Transverse colon (tissue), 4 donors: ENCODE results near the gene CACNA1I. TPM values are rescaled to one million over a fixed set of nuclear protein-coding genes. Genes with fewer than 3 reads are reported as not detected.

Source experiments
- DNase-seq: peaks from one replicate; pipeline ENCODE4 v3.0.0-alpha.2; 2019
- H3K27ac ChIP-seq, 4 donors: fragments of 200-600 bp; sonication (generic); 2 replicates each; pipeline ENCODE4 v1.5.1; 2016 to 2018; ENCODE audit warnings: inconsistent platforms in 4 of 4
- H3K27me3 ChIP-seq: fragments of 200-600 bp; sonication (generic); 2 replicates; pipeline ENCODE4 v1.5.1; 2017; ENCODE audit warnings: inconsistent platforms
- H3K36me3 ChIP-seq, 4 donors: fragments of 200-600 bp; sonication (generic); 2 replicates each; pipeline ENCODE4 v1.5.1; 2017 to 2019; ENCODE audit warnings: inconsistent platforms in 4 of 4
- H3K4me1 ChIP-seq, 4 donors: fragments of 200-600 bp; sonication (generic); 2 replicates each; pipeline ENCODE4 v1.5.1; 2017 to 2020; ENCODE audit warnings: inconsistent platforms in 4 of 4
- H3K4me3 ChIP-seq, 4 donors: fragments of 200-600 bp; sonication (generic); 1 replicate in 1 of 4; 2 replicates in 3 of 4; pipeline versions ENCODE4 v1.5.1 to v1.6.1; 2017 to 2019; ENCODE audit warnings: inconsistent platforms in 4 of 4
- H3K9me3 ChIP-seq, 2 donors: fragments of 200-600 bp; sonication (generic); 2 replicates each; pipeline ENCODE4 v1.5.1; 2017 to 2019; ENCODE audit warnings: inconsistent platforms in 2 of 2
- EP300 ChIP-seq: sonication (generic); formaldehyde crosslinking; IDR thresholded peaks from one replicate; pipeline ENCODE4 v1.6.1; 2017; ENCODE audit warnings: antibody characterized with exemption, low read depth
- POLR2A ChIP-seq: fragments of 450-650 bp; IDR thresholded peaks from one replicate; pipeline ENCODE4 v1.6.1; 2016; ENCODE audit warnings: antibody characterized with exemption, mild to moderate bottlenecking, moderate library complexity
- POLR2AphosphoS5 ChIP-seq, 3 donors: sonication (generic); formaldehyde crosslinking; IDR thresholded peaks; one replicate each; pipeline ENCODE4 v1.6.1; 2016; ENCODE audit warnings: antibody characterized with exemption in 3 of 3
- WGBS, 2 donors: methylation state at CpG; one replicate each; pipeline ENCODE4 v1.1.5; 2018; ENCODE audit warnings: low coverage in 1 of 2; 5-methylcytosine and 5-hydroxymethylcytosine counted together
- in situ Hi-C, 4 donors: fragments of 200-750 bp; cut with MboI; loops; one replicate each; pipeline versions ENCODE4 v1.15.0 to v1.15.1; 2017; ENCODE audit warnings: low sequenced_read_pairs in 3 of 4, low pct_ligation_motif_present in 1 of 4, low pct_unique_long_range_greater_than_20kb in 1 of 4
- intact Hi-C: fragments of 100-400 bp; cut with DNase I; formaldehyde crosslinking; loops from one replicate; pipeline ENCODE4 v1.15.1; 2023; ENCODE audit warnings: low total_unique reads
- total RNA-seq, 4 donors: library from RNA; depleted of rRNA; stranded (reverse); fragments of >200 nt; gene quantifications; one replicate each; pipeline ENCODE4 v1.1.0, GENCODE V29; 2016
- TF ChIP-seq, protein P1 (sequence below), 5 experiments: fragments of 200-600 bp in 3 of 5; fragments of 450-650 bp in 2 of 5; sonication (generic) in 3 of 5; IDR thresholded peaks; 1 replicate in 2 of 5; 2 replicates in 3 of 5; pipeline ENCODE4 v1.5.1; 2016 to 2017; ENCODE audit warnings: antibody characterized with exemption in 5 of 5, inconsistent platforms in 3 of 5, mild to moderate bottlenecking in 2 of 5, moderate library complexity in 1 of 5

The CACNA1I gene
- total RNA-seq, 4 donors from 2014 or later: 0.14 to 1.1 (median 0.66) TPM

DNA sequence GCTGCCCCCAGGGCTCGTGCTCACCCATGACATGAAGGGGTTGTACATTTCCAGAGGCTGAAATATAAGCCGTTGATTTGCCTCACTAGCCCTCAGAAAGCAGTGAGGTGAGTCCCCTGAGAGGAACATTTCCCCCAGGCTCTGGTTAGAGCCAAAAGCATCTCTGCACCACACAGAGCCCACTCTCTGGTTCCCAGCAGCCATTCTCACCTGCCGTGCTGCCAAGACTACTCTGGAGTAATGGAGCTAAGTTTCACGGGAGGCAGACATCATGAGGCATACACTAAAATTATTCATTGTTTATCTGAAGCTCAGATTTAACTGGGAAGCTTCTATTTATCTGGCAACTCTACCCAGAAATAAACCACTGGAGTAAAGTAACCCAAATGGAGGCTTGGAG lies 40.8 kb downstream of the CACNA1I start:
- in situ Hi-C loops (loop anchor here in 1 of 4 donors (10.0 kb wide), 1 partner anchor 413 kb away; no protein-coding TSS in a partner anchor), intact Hi-C loops (loop anchor here (5.0 kb wide), 1 partner anchor 1961 kb away; no protein-coding TSS in a partner anchor)
- no peak for DNase-seq
- Histone ChIP-seq H3K36me3 (no peaks in the 10 kb centered on the region), H3K27ac (no peak overlapping the region), H3K9me3 (no peaks in the 10 kb centered on the region), H3K27me3 (peaks cover 18% of the 10 kb centered on the region), H3K4me1 (no peaks in the 10 kb centered on the region), H3K4me3 (no peak overlapping the region)
- TF ChIP-seq, protein P1, sequence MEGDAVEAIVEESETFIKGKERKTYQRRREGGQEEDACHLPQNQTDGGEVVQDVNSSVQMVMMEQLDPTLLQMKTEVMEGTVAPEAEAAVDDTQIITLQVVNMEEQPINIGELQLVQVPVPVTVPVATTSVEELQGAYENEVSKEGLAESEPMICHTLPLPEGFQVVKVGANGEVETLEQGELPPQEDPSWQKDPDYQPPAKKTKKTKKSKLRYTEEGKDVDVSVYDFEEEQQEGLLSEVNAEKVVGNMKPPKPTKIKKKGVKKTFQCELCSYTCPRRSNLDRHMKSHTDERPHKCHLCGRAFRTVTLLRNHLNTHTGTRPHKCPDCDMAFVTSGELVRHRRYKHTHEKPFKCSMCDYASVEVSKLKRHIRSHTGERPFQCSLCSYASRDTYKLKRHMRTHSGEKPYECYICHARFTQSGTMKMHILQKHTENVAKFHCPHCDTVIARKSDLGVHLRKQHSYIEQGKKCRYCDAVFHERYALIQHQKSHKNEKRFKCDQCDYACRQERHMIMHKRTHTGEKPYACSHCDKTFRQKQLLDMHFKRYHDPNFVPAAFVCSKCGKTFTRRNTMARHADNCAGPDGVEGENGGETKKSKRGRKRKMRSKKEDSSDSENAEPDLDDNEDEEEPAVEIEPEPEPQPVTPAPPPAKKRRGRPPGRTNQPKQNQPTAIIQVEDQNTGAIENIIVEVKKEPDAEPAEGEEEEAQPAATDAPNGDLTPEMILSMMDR (IDR thresholded peaks at IDR 0.05): no peak
- TF ChIP-seq POLR2AphosphoS5 (IDR thresholded peaks at IDR 0.05) (no peak), EP300 (no peak), POLR2A (no peak)
- 66% methylated on average over 4 of the region's 4 CpGs; no CpG with 5 or more reads in 1 of the 2 donors for WGBS, 2 donors

DNA sequence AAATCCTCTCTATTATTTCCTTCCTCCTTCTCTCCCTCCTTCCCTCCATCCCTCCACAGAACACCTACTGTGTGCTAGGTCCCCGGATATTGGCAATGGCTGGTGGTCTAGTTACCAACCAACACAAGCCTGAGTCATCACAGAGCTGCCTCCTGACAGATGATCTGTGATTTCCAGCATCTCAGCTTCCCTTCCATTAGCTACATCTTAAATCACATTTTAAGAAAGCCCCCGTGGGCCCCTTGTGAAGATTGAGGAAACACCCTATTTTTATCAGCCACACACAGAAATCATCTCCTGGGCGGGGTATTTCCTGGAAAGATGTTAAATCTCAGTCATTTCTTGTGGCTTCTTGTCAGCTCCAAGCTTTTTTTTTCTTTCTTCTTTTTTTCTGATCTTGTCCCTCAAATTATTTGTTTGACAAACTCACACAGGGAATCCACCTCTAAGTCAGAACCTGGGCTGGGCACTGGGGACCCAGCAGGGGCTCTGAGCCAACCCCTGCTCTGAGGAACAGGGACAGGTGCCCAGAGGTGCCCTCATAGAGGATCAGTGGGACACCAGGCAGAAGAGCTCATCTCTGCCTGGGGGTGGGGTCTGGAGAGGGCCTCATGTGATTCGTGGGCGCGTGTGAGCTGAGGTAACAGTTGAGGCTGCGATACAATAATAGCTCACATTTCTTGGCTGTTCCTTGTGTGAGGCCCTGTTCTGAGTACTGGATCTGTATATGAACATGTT lies 42.4 kb downstream of the CACNA1I start:
- no peaks in the 10 kb centered on the region for H3K36me3 ChIP-seq
- no peak overlapping the region for H3K27ac ChIP-seq
- no peak for DNase-seq
- peaks cover 28% of the 10 kb centered on the region for H3K27me3 ChIP-seq
- no peaks in the 10 kb centered on the region for H3K4me1 ChIP-seq
- in situ Hi-C loops: loop anchor here in 1 of 4 donors (10.0 kb wide), 1 partner anchor 412 kb away; no protein-coding TSS in a partner anchor
- no peaks in the 10 kb centered on the region for H3K9me3 ChIP-seq
- intact Hi-C loops: loop anchor here (5.0 kb wide), 1 partner anchor 1959 kb away; no protein-coding TSS in a partner anchor
- WGBS, 2 donors: 59 to 64% methylated on average over 2 to 7 of the region's 7 CpGs
- no peak overlapping the region for H3K4me3 ChIP-seq
- no peak for TF ChIP-seq POLR2A

DNA sequence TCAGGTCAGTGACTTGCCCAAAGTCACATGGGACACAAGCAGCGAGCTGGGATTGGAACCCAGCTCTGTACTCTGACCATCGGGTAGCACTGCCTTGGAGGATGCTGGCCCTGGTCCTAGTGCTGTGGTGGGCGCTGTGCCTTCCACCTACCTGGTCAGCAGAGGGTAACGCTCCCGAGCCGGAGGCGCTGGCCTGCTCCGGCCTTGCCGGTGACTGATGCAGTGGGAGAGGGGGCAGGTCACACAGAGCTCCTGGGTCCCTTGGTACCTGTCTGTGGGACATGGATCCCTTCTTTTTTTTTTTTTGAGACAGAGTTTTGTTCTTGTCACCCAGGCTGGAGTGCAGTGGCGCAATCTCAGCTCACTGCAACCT lies 43.0 kb downstream of the CACNA1I start:
- no peak for DNase-seq
- in situ Hi-C loops: loop anchor here in 1 of 4 donors (10.0 kb wide), 1 partner anchor 411 kb away; no protein-coding TSS in a partner anchor
- 92% methylated on average over 9 of the region's 10 CpGs; no CpG with 5 or more reads in 1 of the 2 donors for WGBS, 2 donors

DNA sequence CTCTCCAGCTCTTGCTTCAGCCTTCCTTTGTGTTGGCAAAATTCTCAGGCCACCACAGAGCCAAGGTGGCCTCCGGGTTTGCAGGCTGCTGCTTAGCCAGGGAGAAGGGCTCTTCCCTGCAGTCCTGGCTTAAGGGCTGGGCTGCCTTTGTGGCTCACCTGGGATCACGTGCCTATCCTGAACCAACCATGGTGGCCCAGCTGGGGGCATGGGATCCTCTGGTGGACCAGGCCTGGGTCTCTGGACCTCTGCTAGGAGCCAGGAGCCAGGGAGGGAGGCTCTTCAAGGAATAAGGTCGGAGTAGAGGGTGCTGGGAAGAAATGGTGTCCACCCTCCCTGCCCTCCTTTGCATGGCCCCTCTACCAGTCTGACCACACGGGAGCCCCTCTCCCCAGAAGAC lies 43.9 kb downstream of the CACNA1I start:
- DNase-seq: no peak
- Histone ChIP-seq H3K27me3 (peaks cover 30% of the 10 kb centered on the region), H3K27ac (no peak overlapping the region), H3K4me1 (no peaks in the 10 kb centered on the region), H3K9me3 (no peaks in the 10 kb centered on the region), H3K4me3 (no peak overlapping the region), H3K36me3 (no peaks in the 10 kb centered on the region)
- TF ChIP-seq EP300 (no peak), POLR2A (no peak), POLR2AphosphoS5 (IDR thresholded peaks at IDR 0.05) (no peak)
- TF ChIP-seq, protein P1 (IDR thresholded peaks at IDR 0.05): no peak
- WGBS, 2 donors: 61% methylated on average over 4 of the region's 4 CpGs; no CpG with 5 or more reads in 1 of the 2 donors
- in situ Hi-C loops: loop anchor here in 1 of 4 donors (10.0 kb wide), 1 partner anchor 410 kb away; no protein-coding TSS in a partner anchor
- intact Hi-C loops: loop anchor here (5.0 kb wide), 1 partner anchor 1958 kb away; no protein-coding TSS in a partner anchor

More for the DNA sequence above, 43.0 kb downstream of the CACNA1I start:
- Histone ChIP-seq H3K27me3 (peaks cover 26% of the 10 kb centered on the region), H3K4me3 (no peak overlapping the region), H3K4me1 (no peaks in the 10 kb centered on the region), H3K9me3 (no peaks in the 10 kb centered on the region), H3K36me3 (no peaks in the 10 kb centered on the region), H3K27ac (no peak overlapping the region)
- intact Hi-C loops: loop anchor here (5.0 kb wide), 1 partner anchor 1959 kb away; no protein-coding TSS in a partner anchor
- TF ChIP-seq, protein P1 (IDR thresholded peaks at IDR 0.05): no peak
